Measurements from ENCODE around the gene ABL1. TPM values are rescaled to one million over a fixed set of nuclear protein-coding genes. Genes with fewer than 3 reads are reported as not detected.

Gene ABL1
- total RNA-seq, 1 donor from 2014 or later: 28.4 TPM

- no peak for ATAC-seq
Observed at GRCh38 chr9:130920762-130921299, 85.8 kb downstream of the ABL1 start.

- no peak for ATAC-seq
Observed at GRCh38 chr9:130921300-130921988, 86.4 kb downstream of the ABL1 start.

- no peak for ATAC-seq
Observed at GRCh38 chr9:130921989-130922892, 87.2 kb downstream of the ABL1 start.

- ATAC-seq: no peak
Observed at GRCh38 chr9:130922893-130923610, 88.0 kb downstream of the ABL1 start.

GRCh38 chr9:130923611-130924447 is 88.8 kb downstream of the ABL1 start:
- ATAC-seq: no peak

GRCh38 chr9:130924448-130924788 is 89.4 kb downstream of the ABL1 start:
- no peak for ATAC-seq

- no peak for ATAC-seq
Observed at GRCh38 chr9:130925050-130925678, 90.1 kb downstream of the ABL1 start.

GRCh38 chr9:130927338-130927737 is 92.3 kb downstream of the ABL1 start:
- no peak for ATAC-seq

GRCh38 chr9:130927995-130928900 is 93.2 kb downstream of the ABL1 start:
- ATAC-seq: peak; percentile 50

GRCh38 chr9:130929571-130930038 is 94.6 kb downstream of the ABL1 start:
- no peak for ATAC-seq

GRCh38 chr9:130930132-130930803 is 95.2 kb downstream of the ABL1 start:
- no peak for ATAC-seq

GRCh38 chr9:130930804-130931349 is 95.8 kb downstream of the ABL1 start:
- ATAC-seq: no peak

- ATAC-seq: no peak
Observed at GRCh38 chr9:130931508-130932254, 96.6 kb downstream of the ABL1 start.

- no peak for ATAC-seq
Observed at GRCh38 chr9:130932255-130933079, 97.4 kb downstream of the ABL1 start.

GRCh38 chr9:130933114-130934046 is 98.3 kb downstream of the ABL1 start:
- ATAC-seq: no peak

GRCh38 chr9:130934246-130934645 is 99.2 kb downstream of the ABL1 start:
- ATAC-seq: no peak
